Measurements from ENCODE around the gene ERGIC1. TPM values are rescaled to one million over a fixed set of nuclear protein-coding genes. Genes with fewer than 3 reads are reported as not detected.
A peak's percentile ranks its signal among the peaks of the same experiment; 100 is the strongest.

ERGIC1 gene
- total and polyA plus RNA-seq, 2 of the 13 experiments (the other 11 are each of a cell fraction or from before 2014, with no cell fraction given): 78.5 to 184 TPM

DNA sequence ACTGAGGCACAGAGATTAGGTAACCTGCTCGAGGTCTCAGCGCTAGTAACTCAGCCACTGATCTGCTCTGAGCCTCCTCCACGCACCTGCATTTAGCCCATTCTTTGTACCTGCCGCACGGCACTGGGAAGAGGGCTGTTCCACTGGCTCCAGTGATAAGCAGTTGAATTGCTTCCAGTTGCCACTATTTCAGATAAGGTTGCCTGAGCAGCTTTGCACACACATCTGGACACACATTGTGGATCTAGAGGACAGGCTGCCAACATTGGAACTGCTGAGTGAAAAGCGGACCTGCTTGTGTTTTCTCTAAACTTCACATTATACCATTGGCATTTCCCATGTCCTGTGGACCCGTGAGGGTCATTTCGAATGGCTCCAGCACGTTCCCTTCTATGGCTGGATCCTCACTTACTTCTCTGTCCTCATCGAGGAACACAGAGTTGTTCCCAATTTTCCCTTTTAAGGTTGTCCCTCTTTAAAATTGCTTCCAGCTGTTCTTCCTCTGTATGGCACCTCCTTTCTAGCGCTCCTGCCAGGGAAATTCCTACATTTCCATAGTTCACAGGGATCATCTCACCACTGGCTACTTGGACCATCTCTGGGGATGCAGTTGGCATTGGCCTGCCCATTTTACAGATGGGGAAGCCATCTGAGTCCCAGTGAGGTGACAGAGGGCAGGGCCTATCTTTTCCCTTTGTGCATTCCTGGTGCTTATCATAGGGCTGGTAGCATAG, 79.2 kb downstream of the ERGIC1 start (continued):
- TF ChIP-seq ZNF800 (CRISPR knock-in tag; IDR thresholded peaks at IDR 0.05) (no peak), ZC3H13 (CRISPR knock-in tag; IDR thresholded peaks at IDR 0.05) (no peak), REL (CRISPR knock-in tag; conservative IDR thresholded peaks at IDR 0.05) (no peak)

DNA sequence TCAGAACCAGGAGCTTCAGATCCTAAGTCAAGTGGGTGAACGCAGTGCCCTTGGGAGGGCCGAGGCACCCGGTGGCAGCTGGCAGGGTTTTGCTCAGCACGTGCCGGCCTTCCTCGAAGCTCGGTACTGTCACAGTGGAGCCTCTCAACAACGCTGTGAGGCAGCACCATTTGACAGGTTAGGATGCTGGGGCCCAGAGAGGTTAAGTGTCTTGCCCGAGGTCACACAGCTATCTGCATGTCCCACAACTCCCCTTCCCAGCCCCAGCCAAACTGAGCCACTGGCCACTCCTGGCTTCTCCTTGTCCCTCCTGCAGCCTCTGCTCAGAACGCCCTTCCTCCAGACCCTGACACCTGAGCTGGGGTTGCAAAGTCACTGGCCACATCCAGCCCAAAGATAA, 81.5 kb downstream of the ERGIC1 start:
- in situ Hi-C loops (cut with HindIII; ENCODE audit: extremely low pct_ligation_motif_present, low pct_unique_long_range_greater_than_20kb) (no loop called here), intact Hi-C loops (cut with micrococcal nuclease; ENCODE audit: unreplicated experiment) (no loop called here)
- H3K27me3 ChIP-seq (ENCODE audit: control insufficient read depth in 1 of 2, insufficient read depth in 2 of 2, low read length in 2 of 2): no peaks in the 10 kb centered on the region
- TF ChIP-seq ZNF768 (CRISPR knock-in tag; IDR thresholded peaks at IDR 0.05) (peak; percentile 97), E2F5 (CRISPR knock-in tag; conservative IDR thresholded peaks at IDR 0.05) (no peak)
- no peaks in the 10 kb centered on the region for H3K4me1 ChIP-seq (ENCODE audit: insufficient read depth, low read length)
- CTCF ChIA-PET (ENCODE audit: low intra/inter-chr PET ratio, low total read pairs): no interaction called here
- DNase-seq (ENCODE audit: low spot score) (no peak), FAIRE-seq (no peak), ATAC-seq (no peak)
- no peak overlapping the region for H3K4me3 ChIP-seq (replicated peaks in 1 of 3; ENCODE audit: insufficient read depth in 1 of 3, low read depth in 2 of 3, low read length in 3 of 3)
- 100% methylated on average over 5 of the region's 10 CpGs for WGBS (ENCODE audit: low lambda C conversion rate)
- H4K20me1 ChIP-seq (ENCODE audit: insufficient read depth, low read length): no peaks in the 10 kb centered on the region
- POLR2A ChIA-PET: no interaction called here
- H2AFZ ChIP-seq (ENCODE audit: low read length): no peak overlapping the region
- H3K9me3 ChIP-seq (ENCODE audit: low read length): no peaks in the 10 kb centered on the region
- H3K36me3 ChIP-seq (replicated peaks in 1 of 2; ENCODE audit: control insufficient read depth in 1 of 2, insufficient read depth in 2 of 2, low read length in 2 of 2): peaks cover 37 to 80% of the 10 kb centered on the region in 2 experiments
- no TSS peak for BruUV-seq (replicated peaks)
- no peak overlapping the region for H3K27ac ChIP-seq (ENCODE audit: extremely low read length, insufficient read depth, low read length)
- H3K9ac ChIP-seq (ENCODE audit: insufficient read depth, low read depth, low read length): no peak overlapping the region
- no peak overlapping the region for H3K4me2 ChIP-seq (ENCODE audit: low read depth, low read length)
- H3K79me2 ChIP-seq (ENCODE audit: insufficient read depth, low read length): no peaks in the 10 kb centered on the region
